Measurements from ENCODE around the gene RAC2. TPM values are rescaled to one million over a fixed set of nuclear protein-coding genes. Genes with fewer than 3 reads are reported as not detected.
"Not testable (repeated sequence)": the region's sequence is repeated elsewhere in the genome, so short reads cannot be mapped to it uniquely, and the experiment has no call there.

RAC2 gene
- total RNA-seq, 1 donor from 2014 or later = 46.4 TPM

- no peak for DNase-seq (ENCODE audit: low spot score)
Observed at GRCh38 chr22:37206118-37206840, 37.8 kb downstream of the RAC2 start.

- no peak for DNase-seq (ENCODE audit: low spot score)
Observed at GRCh38 chr22:37205046-37205445, 39.0 kb downstream of the RAC2 start.

GRCh38 chr22:37204045-37204655 is 39.9 kb downstream of the RAC2 start:
- no peak for DNase-seq (ENCODE audit: low spot score)

- DNase-seq (ENCODE audit: low spot score) = no peak
Observed at GRCh38 chr22:37203354-37204044, 40.6 kb downstream of the RAC2 start.

- DNase-seq (ENCODE audit: low spot score) = no peak
Observed at GRCh38 chr22:37202716-37203115, 41.4 kb downstream of the RAC2 start.

- no peak for DNase-seq (ENCODE audit: low spot score)
Observed at GRCh38 chr22:37202001-37202555, 42.0 kb downstream of the RAC2 start.

GRCh38 chr22:37201443-37201820 is 42.6 kb downstream of the RAC2 start:
- DNase-seq (ENCODE audit: low spot score) = not testable (repeated sequence)

DNA sequence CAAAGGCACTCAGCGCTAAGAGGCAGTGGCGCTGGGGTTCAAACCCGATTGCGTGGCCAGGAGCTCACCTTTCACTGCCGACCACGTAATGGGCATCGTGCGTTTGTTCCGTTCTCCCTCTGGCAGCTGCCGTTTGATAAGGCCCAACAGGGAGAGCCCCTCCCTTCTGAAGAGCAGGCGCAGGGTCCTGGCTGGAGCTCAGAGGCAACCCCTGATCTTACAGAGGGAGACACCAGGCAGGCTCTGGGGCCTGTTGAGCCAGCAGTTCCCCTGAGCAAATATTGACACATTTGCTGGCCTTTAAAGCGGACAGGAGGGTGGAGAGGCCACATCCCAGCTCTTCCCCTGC is 44.3 kb downstream of the RAC2 start:
- DNase-seq (ENCODE audit: low spot score) = no peak

DNA sequence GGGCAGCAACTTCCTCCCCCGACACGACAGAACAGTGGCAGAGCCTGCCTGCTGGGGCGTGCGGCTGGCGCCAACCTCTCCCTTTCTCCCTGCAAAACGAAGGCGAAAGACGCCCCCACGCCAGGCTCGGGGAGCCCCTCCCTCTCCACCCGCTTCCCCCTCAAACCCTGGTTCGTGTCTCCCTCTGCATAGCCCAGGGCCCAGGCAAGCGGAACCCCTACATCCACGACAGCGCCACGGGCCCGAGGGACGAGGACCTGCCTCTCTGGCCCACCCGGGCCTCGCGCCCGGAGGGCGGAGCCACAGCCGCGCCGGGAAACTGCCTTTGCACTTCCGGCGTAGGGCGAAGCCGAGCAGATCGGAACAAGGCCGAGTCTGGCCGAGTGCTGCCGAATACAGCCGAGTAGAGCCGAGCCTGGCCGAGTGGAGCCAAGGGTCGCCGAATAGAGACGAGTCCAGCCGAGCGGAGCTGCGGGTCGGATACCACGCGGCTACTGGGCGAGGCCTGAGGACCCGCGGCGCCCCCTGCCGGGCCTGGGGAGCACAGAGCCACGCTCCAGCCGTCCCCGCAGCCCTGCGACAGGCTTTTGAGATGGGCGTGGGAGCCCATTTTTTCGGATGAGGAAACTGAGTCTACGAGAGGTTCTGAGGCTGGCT is 44.8 kb downstream of the RAC2 start:
- DNase-seq (ENCODE audit: low spot score) = peak; percentile 100

GRCh38 chr22:37198258-37199102 is 45.6 kb downstream of the RAC2 start:
- peak; percentile 88 for DNase-seq (ENCODE audit: low spot score)

- DNase-seq (ENCODE audit: low spot score) = peak; percentile 63
Observed at GRCh38 chr22:37197451-37198257, 46.4 kb downstream of the RAC2 start.

DNA sequence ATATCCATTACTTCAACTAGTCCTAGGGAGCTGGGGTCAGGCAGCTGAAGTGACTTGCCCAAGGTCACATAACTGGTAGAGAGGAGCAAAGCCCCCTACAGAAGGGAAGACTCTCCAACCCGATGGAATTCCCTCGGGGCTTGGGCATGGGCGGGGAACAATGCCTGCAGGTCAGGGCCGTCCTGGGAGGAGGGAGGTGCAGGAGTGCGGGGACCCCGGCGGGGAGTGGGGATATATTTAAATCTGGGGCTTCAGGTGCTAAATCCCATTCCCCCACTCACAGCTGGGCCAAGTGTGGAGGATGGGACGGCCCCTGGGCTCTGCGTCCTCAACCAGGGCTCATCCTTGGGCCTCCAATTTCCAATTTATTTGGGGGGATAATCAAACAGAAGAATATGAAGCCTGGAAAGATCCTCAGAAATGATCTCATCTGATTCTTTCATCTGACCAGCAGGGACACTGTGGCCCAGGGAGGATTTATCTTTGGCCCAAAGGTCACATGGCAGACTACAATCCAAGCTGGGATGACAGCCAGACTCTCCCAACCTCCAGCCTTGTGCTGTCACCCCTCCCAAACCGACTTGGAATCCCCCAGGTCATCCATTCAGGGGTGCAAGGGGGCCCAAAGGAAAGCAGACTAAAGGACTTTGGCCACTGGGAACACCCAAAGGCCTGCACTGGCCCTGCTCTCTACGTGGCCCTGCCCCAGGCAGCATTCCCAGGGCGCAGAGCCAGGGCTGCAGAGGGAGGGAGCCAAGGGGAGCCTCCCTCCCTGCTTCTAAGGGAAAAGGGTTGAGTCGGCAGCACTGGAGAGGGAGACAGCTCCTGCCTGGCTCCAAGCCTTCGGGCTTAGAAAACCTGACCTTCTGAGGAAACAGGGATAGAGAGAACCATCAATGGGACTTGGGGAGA is 47.3 kb downstream of the RAC2 start:
- peak; percentile 84 for DNase-seq (ENCODE audit: low spot score)

DNA sequence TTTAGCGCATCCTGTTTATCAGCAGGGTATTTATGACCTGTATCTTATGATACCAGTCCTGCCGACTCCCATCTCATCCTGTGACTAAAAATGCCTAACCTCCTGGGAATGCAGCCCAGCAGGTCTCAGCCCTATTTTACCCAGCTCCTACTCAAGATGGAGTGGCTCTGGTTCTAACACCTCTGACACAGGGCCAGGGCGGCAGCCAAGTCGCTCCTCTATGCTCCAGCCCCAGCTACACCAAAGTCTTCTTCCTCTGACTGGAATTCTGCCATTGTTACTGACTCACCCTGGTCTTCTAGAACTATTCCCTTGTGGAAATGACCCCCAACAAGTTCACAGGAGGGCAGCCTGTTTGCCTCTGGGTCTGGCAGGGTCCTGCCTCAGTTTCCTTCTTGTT is 48.1 kb downstream of the RAC2 start:
- DNase-seq (ENCODE audit: low spot score) = no peak

GRCh38 chr22:37194750-37195149 is 49.3 kb downstream of the RAC2 start:
- no peak for DNase-seq (ENCODE audit: low spot score)

- no peak for DNase-seq (ENCODE audit: low spot score)
Observed at GRCh38 chr22:37193629-37194191, 50.4 kb downstream of the RAC2 start.

DNA sequence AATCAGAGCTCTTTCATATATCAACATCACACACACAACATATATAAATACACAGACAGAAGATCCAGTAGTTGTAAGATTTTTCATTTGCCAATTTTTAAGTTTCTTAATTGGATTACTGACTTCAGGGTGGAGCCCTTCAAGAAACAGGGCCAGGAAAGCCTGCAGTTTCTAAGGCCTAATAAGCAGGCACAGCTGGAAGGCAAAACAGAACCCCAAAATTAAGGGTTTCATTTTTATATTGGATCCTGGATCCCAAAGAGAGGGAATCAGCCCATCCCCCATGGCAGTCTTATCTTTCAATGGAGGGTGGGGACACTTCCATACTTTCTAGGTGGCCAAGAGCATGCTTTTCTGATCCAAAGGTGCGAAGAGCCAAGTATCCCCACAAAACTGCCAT is 51.3 kb downstream of the RAC2 start:
- no peak for DNase-seq (ENCODE audit: low spot score)

- DNase-seq (ENCODE audit: low spot score) = no peak
Observed at GRCh38 chr22:37192204-37192603, 51.9 kb downstream of the RAC2 start.

- DNase-seq (ENCODE audit: low spot score) = no peak
Observed at GRCh38 chr22:37190262-37190780, 53.7 kb downstream of the RAC2 start.

Data from mucosa of gallbladder (tissue), 1 donor.